ENCODE measurements around the gene FAM216B.

FAM216B gene

GRCh38 chr13:42788601-42789000 is 7.2 kb downstream of the FAM216B start:
- DNase-seq, result no peak

GRCh38 chr13:42792154-42792553 is 10.8 kb downstream of the FAM216B start:
- DNase-seq, result no peak

GRCh38 chr13:42794577-42795275 is 13.3 kb downstream of the FAM216B start:
- DNase-seq, result no peak

- DNase-seq, result no peak
Measured at GRCh38 chr13:42795666-42796065, 14.3 kb downstream of the FAM216B start.

- DNase-seq, result no peak
Measured at GRCh38 chr13:42796747-42797356, 15.5 kb downstream of the FAM216B start.

GRCh38 chr13:42798118-42798517 is 16.7 kb downstream of the FAM216B start:
- no peak for DNase-seq

GRCh38 chr13:42800109-42800643 is 18.8 kb downstream of the FAM216B start:
- no peak for DNase-seq

GRCh38 chr13:42803563-42804204 is 22.3 kb downstream of the FAM216B start:
- peak; percentile 21 for DNase-seq

- DNase-seq, result peak; percentile 25
Measured at GRCh38 chr13:42804244-42804874, 23.0 kb downstream of the FAM216B start.

- DNase-seq, result no peak
Measured at GRCh38 chr13:42807241-42807640, 25.9 kb downstream of the FAM216B start.

GRCh38 chr13:42807866-42808265 is 26.5 kb downstream of the FAM216B start:
- DNase-seq, result peak; percentile 14

- no peak for DNase-seq
Measured at GRCh38 chr13:42808341-42808940, 27.1 kb downstream of the FAM216B start.

- DNase-seq, result no peak
Measured at GRCh38 chr13:42812316-42812715, 30.9 kb downstream of the FAM216B start.

- peak; percentile 28 for DNase-seq
Measured at GRCh38 chr13:42814868-42815267, 33.5 kb downstream of the FAM216B start.

GRCh38 chr13:42815681-42816080 is 34.3 kb downstream of the FAM216B start:
- no peak for DNase-seq

- DNase-seq, result no peak
Measured at GRCh38 chr13:42816538-42816937, 35.2 kb downstream of the FAM216B start.

GRCh38 chr13:42819687-42820086 is 38.3 kb downstream of the FAM216B start:
- peak; percentile 14 for DNase-seq

- no peak for DNase-seq
Measured at GRCh38 chr13:42820451-42820850, 39.1 kb downstream of the FAM216B start.

- no peak for DNase-seq
Measured at GRCh38 chr13:42821437-42821836, 40.1 kb downstream of the FAM216B start.

- peak; percentile 75 for DNase-seq
Measured at GRCh38 chr13:42832341-42833096, 51.1 kb downstream of the FAM216B start.

- DNase-seq, result no peak
Measured at GRCh38 chr13:42834946-42835345, 53.6 kb downstream of the FAM216B start.

All from suppressor macrophage treated with lipopolysaccharide for 4 hours (primary cell).